GM18511 (cell line): Measurements from ENCODE around the gene HOXC11.

Source experiments
- ATAC-seq: cut with Tn5 transposase; IDR thresholded peaks from one replicate; pipeline ENCODE4 v1.9.1; 2021; ENCODE audit warnings: mild to moderate bottlenecking, moderate library complexity; ENCODE audit not compliant: unreplicated experiment

The HOXC11 gene

GRCh38 chr12:53941750-53942149 is 31.2 kb upstream of the HOXC11 start:
- ATAC-seq = no peak

DNA sequence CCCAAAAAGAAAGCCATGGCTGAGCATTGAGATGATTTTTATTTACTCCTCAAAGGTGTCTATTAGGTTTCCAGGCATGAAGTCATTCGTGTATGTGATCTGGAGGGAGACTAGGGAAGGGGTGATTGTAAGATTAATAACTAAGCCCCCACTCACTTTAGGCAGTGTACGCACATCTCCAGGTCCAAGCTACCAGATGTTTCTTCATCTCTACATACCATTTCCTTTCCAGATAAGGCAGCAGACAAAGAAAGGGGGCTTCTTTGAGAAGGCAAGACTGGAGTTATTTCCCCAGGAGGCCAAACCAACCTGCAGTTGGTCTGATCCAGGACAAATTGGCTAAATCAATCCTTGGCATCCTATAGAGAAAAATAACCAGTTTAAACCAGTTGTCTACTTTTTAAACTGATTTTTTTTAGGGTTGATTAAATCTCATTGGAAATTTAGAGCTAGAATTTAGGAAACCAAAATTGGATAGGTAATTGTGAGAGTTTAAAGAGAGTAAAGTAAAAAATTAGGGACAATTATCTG is 30.4 kb upstream of the HOXC11 start:
- no peak for ATAC-seq

DNA sequence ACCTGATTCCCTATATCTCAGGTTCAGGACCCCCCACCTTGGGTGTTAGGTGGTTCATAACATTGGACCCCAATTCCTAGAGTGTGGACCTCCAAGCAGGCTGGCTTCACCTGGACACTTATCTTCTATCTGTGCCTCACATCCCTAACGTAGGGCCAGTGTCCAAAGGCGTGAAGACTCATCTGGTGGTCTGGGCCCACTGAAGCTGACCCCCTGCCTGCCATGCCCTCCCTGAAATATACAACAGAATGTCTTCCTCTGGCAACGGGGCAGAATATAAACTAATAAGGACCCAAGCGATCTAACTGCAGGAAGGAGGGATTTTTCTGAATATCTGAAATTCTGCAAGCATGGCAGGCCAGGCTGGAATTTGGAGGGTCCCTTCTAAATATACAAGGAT is 28.7 kb upstream of the HOXC11 start:
- ATAC-seq = no peak

DNA sequence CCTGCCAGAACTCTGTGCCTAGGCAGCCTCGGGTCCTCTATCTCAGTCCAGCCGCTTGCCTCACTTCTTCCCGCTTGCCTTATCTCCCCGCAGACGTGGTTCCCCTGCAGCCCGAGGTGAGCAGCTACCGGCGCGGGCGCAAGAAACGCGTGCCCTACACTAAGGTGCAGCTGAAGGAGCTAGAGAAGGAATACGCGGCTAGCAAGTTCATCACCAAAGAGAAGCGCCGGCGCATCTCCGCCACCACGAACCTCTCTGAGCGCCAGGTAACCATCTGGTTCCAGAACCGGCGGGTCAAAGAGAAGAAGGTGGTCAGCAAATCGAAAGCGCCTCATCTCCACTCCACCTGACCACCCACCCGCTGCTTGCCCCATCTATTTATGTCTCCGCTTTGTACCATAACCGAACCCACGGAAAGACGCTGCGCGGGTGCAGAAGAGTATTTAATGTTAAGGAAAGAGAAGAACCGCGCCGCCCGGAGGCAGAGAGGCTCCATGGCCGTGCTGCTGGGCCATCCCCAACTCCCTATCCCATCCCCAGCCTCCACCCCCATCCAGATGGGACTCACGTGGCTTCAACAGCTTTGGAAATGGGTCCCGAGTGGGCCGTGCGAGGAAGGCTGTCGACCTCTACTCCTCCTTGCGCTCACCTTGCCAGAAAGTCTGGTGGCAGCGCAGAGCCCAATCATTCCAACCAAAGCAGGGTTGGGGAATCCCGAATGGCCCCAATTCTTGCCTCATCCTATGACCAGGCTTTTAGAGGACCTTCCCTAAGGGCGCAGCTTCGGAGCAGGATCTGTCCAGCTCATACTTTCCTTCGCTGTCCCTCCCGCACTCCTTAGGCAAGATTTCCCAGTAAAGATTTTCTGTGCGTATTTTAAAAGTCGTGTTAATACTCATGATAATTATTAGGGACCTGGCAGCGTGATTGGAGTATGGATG is 27.7 kb upstream of the HOXC11 start:
- ATAC-seq = no peak

GRCh38 chr12:53947743-53948142 is 25.2 kb upstream of the HOXC11 start:
- ATAC-seq = no peak

GRCh38 chr12:53948650-53949593 is 24.0 kb upstream of the HOXC11 start:
- ATAC-seq = no peak

GRCh38 chr12:53949631-53950436 is 23.1 kb upstream of the HOXC11 start:
- ATAC-seq = no peak

DNA sequence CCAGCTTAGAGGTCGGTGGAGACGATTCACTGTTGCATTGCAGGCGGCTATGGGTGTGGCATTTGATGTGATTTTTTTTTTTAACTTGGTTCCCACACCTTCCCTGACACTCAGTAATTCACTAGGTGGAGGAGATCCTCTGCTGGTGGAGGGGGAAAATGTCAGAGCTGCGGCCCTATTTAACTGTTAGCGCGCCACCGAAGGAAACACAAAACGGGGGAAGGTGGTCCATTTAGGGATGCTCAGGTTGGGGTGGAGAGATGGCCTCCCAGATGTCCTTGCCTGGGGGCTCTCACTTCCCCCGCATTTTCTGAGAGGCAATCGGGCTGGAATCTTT is 22.5 kb upstream of the HOXC11 start:
- ATAC-seq = no peak

GRCh38 chr12:53950789-53951576 is 21.9 kb upstream of the HOXC11 start:
- no peak for ATAC-seq

- ATAC-seq = no peak
These were observed 21.2 kb upstream of the HOXC11 start for GRCh38 chr12:53951577-53952334.

DNA sequence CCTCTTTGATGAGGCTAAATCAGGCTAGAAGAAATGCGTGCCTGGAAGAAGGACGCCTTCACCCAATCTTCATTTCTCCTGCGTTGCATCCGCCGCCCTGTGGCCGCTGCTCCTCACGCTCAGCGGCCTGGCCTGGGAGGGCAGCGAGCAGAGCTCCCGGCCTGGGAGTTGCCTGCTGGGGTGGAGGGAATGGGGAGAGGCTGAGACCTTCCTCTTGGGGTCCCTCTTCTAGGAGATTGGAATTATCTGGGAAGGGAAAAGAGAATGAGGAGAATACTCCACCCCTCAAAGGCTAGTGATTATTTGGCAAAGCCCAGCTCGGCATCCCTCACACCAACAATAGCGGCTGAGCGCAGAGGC is 20.6 kb upstream of the HOXC11 start:
- ATAC-seq = no peak

GRCh38 chr12:53952871-53953734 is 19.8 kb upstream of the HOXC11 start:
- no peak for ATAC-seq

DNA sequence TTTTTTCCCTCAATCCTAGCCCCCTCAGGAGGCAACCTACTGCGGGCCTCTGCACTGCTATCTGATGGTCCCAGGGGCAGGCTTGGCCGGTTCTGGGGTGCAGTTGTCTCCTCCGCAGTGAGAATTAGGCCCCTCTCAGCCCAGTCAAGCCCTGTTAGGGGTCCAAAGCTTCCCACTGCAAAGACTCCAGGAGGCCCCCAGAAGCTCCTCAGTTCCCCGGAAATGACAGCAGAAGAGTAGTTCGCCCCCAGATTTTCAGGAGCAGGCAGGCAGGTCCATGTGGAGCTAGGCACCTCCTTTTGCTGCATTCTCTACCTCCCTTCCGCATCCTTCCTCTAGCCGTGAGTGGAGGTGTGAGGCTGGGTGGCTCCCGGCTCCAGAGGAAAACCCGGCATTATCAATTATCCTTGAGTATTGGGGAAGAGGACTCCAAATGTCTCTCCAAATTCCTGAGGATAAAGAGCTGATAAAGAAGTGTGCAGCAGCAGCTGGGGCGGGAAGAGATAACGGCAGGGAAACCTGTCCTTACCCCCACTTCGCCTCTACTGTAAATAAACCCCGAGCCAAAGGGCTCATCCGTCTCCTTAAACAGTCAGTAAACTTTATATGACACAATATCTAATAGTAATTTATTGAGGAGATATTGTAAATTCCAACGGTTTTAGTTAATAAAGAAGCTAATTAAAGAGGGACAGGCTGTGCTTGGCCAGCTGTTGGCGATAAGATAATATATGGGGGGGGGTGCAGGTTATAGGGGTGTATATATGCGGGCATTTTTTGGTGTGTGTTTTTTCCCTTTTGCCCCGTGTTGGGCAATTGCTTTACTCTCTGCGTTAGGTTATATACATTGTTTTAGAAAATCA is 18.9 kb upstream of the HOXC11 start:
- ATAC-seq = no peak

GRCh38 chr12:53954694-53955035 is 18.3 kb upstream of the HOXC11 start, which contains the start of gene HOXC12:
TSS of gene HOXC12 (plus strand) at chr12:53954903. CDS start at chr12:53954930, 27 bp downstream.
- ATAC-seq = no peak

- ATAC-seq = no peak
These were observed 17.7 kb upstream of the HOXC11 start for GRCh38 chr12:53955036-53955775.

- ATAC-seq = no peak
These were observed 17.1 kb upstream of the HOXC11 start for GRCh38 chr12:53955776-53956250.
